Measurements from ENCODE around the gene HLCS.

- TF ChIP-seq EZH2 (IDR thresholded peaks at IDR 0.05) (no peak), EZH2phosphoT487 (IDR thresholded peaks at IDR 0.05) (no peak)
Measured at GRCh38 chr21:36923270-36923669, 43.2 kb downstream of the HLCS start.
